CD4-positive, alpha-beta T cell treated with Interferon alpha-2 for 1 hour (primary cell): ENCODE results near the gene RALGPS1.

Experiments used
- DNase-seq, 2 donors: peaks; one replicate each; pipeline ENCODE4 v3.0.0-alpha.2; 2020 to 2022

RALGPS1 gene

DNA sequence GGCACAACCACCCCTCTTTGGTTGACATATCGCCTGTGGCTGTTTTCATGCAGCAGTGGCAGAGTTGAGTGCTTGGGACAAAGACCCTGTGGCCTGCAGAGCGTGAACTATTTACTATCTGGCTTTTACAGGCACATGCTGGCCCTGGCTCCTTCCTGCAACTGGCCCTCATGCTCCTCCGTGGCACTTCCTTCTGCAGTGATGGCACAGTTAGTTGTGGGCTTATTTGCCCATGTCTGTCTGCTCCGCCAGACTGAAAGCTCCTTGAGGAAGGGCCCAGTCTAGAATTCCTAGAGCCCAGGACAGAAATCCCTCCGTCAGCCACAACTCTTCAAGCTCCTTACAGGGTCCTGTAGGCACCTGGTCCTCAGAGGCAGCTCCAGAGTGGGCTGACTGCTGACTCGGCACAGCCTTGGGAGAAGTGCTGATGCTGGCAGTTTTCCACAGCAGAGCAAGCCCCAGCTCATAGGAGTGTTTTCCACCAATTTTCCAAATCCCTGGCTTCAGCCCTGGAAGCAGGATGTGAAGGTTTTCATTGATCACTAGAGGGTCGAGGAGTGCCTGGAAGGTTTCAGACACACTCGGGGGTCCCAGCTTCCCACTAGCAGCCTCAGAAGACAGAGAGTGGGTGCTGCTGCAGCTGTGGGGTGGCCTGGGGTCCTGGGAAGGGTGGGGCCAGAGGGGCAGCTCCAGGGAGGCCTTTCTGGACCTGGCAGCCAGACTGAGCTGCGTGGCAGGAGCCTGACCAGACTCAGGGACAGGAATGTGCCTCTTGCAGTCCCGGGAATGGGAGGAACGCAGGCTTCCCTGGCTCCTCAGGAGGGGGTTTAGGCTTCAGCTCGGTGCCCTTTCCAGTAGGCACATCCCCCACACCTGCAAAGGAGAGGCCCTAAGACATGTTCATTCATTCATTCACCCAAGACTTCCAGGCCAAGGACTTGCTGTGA lies 264.4 kb downstream of the RALGPS1 start:
- DNase-seq: no peak

DNA sequence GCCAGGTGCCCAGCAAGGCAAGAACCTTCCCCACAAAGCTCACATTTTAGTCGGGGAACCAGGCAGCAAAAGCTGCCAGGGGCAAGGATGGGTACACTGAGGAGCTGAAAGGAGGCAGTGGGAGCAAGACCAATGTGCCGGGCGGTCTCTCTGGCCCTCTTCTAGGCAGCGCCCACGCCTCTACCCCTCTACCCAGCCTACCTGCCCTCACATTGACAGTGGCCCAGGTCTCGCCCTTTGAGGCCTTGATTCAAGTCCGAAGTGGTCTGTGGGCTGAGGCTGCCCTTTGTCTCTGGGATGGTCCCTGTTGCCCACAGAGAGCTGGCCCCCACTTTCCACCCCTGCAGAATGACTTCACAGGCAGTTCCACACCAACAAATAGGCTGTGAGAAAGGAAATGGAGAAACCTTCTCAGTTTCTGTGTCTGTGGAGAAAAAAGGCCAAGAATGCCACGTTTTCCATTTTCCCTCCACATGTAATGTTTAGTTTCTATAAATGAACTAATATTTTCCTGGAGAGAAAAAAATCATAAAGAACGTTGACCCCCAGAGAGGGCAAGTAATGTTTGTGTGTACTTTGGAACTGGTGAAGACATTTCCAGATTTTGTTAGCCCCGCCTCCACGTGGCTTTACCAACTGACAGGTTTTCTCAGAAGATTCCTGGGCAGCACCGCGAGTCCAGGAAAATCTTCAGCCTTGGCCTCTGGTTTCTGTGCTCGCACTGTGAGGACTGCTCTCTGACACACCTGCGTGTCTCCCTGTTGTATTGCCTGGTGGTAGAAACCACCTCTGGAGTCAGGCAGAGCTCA lies 265.3 kb downstream of the RALGPS1 start:
- DNase-seq: no peak

DNA sequence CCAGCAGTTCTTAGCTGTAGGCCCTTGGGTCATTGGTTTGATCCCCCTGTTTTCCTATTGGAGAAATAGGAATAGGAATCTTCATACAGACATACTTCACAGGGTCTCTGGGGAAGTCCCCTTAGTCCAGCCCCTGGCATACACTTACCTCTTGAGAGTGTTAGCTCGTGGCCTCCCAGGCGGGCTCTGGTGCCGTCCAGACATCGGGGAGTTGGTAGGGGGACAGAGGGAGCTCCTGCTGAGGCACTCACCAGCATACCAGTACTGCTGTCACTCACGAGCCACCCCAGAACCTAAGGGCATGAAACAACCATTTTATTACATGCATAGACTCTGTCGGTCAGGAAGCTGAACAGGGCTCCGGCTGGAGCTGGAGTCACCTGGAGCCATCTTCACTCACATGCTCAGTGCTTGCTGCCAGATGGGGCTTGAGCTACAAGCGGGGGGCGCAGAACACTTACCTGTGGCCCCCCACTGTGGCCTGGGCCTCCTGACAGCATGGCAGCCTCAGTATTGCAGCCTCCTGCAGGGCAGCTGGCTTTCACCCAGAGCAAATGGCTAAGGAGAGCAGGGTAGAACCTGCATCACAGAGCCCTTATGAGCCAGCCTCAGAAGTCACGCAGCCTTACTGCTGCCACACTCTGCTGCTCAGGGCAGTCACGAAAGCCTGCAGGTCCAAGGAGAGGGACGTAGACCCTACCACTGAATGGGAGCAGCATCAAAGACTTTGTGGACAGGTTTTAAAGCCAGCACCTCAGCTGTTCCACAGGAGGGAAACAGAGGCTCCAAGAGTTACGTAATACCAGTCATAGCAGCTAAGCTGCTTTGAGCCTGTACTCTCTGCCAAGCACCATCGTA lies 266.1 kb downstream of the RALGPS1 start:
- no peak for DNase-seq

DNA sequence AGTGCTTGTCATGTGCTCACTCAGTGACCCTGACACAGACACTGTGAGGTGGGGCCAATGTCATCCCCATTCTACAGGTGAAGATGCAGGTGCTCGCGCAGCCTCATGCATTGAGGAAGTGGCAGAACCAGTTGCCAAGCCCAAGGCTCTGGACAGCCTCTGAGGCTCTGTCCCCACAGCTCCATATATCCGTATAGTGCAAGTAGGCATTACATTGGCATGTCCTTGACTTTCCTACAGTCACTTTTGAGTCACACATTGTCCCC lies 266.7 kb downstream of the RALGPS1 start:
- DNase-seq: no peak

DNA sequence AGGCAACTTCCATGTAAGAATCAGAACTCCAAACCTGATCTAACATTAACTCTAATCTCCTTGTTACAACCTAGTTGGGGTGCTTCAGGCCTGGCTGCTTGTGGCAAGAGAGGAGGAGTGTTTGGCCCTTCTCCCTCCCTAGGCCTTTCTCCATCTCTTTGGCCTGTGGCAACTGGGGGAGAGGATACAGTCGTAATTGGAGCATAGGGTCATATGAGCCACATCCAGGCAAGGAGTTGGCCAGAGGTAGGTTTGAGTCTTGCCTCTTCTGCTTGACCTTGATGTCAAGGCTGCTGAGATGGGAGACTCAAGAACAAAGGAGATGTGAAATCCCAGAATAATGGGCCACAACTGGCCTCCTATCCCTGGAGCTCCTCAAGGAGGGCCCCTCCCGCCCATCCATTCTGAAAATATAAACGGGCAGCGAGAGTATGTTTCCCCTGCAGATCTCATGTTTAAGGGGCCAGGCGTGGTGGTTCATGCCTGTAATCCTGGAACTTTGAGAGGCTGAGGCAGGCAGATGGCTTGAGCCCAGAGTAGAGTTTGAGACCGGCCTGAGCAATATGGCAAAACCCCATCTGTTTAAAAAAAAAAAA lies 267.1 kb downstream of the RALGPS1 start:
- DNase-seq: no peak

DNA sequence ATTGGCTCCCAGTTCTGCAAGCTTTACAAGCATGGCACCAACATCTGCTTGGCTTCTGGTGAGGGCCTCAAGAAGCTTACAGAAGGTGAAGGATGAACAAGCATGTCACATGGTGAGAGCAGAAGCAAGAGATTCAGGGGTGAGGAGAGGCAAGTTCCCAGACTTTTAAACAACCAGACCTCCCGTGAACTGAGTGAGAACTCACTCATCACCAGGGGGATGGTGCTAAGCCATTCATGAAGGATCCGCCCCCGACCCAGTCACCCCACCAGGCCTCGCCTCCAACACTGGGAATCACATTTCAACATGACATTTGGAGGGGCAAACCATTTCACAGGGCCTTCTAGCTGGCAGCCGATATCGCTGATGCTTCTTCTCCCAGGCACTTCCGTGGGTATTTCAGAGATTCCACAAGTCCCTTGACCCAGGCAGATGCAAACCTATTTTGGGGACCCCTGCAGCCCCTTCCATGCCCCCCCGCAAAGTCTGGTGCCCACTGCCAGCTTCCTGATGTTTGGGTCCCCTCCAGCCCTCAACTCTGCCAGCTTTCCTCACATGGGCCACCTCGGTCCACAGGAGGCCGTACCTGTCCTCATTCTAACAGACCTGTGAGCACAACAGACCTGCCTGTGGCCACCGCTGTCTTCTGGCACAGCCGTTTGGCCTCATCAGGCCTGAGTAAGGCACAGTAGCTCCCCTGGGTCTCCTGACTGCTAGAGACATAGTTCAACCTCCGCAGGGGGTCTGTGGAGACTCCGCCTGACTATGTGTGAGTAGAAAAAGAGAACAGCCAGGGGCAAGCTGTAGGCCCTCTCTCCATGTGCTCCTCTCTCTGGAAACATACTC lies 268.5 kb downstream of the RALGPS1 start:
- no peak for DNase-seq

DNA sequence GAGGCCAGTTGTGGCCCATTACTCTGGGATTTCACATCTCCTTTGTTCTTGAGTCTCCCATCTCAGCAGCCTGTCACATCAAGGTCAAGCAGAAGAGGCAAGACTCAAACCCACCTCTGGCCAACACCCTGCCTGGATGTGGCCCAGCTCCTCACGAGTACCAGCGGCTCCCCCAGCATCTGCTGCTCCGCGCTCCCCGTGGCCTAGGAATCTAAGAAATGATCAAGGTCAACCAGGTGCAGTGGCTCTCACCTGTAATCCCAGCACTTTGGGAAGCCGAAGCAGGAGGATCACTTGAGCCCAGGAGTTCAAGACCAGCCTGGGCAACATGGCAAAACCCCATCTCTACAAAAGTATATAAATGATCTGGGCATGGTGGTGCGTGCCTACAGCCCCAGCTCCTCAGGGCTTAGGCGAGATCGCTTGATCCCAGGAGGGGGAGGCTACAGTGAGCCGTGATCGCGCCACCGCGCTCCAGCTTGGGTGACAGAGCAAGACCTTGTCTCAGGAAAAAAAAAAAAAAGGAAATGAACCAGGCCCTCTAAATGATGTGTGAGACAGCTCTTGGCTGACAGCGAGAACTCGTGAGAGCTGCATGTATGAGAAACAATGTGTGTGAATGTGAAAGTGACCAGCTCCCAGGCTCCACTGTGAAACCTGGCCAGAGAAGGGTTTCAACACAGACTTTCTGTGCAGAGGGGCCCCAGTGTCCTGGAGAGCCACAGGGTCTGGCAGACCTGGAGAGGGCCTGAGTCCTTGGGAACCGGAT lies 269.4 kb downstream of the RALGPS1 start:
- DNase-seq: no peak

DNA sequence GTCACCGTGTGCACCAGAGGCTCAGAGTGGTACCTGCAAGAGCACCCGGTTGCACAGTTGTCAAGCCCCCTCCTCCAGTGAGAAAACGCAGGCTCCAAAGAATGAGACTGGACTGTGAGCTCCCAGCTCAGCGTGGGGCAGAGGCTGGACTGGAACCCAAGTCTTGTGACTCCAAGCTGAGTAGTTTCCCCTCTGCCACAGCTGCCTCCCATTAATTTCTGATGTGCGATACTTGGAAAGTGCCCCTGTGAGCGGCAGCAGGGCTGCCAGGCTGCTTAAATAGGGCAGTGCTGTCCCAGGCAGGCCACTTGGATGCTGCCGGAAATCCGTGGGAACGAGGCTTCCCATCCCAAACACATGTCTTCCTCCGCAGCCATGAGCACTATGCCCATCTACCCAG lies 270.1 kb downstream of the RALGPS1 start:
- DNase-seq: no peak

DNA sequence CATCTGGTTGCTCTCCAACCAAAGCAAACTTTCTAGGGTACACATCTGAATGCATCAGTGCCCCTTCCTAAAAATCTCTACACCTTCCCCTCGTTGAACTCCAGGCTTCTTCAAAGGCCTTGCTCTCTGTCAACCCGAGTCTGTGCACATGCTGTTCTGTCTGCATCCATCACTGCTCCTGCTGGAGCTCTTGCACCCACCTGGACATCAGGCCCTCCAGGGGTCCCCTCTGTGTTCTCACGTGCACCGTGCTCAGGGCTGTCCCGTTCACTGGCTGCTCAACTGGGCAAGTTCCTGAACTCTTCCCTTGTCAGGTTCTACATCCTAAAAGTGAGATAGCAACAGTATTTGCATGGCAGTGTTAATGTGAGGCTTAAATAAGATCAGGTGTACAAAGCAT lies 270.6 kb downstream of the RALGPS1 start:
- DNase-seq: no peak

DNA sequence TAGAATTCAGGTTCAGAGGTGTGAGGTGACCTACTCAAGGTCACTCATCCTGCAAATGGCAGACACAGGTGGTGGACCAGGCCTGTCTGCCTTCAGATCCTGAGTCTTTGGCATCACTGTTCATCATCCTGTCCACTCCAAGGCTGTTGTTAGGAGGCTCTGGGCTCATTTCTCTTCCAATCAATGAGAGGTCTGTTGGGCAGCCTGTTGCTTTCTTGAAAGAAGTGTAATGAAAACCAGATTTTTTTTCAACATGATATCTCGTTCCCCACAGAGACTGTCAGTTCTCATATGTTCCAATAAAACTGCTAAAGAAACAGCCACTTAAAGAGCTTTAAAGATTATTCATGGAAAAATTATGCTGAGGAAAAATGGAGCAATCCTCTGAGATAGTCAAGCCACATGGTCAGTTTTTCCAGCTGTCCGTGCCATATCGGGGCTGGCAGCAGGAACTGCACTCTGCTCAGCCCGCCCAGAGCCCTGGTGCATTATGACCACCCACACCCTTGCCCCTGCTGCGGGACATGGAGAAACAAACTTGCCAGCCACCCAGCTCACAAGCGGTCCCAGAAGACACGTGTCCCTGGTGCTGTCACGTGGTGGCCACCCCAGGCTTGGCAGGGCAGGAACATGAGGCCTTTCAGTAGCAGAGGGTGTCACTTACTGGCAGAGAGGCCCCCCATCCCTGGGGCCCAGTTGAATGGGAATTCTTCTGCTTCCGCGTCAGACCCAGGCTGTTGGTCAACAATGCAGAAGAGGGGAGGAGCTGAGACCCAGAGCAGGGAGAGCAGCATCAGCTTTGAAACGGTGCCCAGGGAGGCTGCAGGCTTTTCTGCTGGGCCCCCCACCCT lies 271.6 kb downstream of the RALGPS1 start:
- DNase-seq: no peak

DNA sequence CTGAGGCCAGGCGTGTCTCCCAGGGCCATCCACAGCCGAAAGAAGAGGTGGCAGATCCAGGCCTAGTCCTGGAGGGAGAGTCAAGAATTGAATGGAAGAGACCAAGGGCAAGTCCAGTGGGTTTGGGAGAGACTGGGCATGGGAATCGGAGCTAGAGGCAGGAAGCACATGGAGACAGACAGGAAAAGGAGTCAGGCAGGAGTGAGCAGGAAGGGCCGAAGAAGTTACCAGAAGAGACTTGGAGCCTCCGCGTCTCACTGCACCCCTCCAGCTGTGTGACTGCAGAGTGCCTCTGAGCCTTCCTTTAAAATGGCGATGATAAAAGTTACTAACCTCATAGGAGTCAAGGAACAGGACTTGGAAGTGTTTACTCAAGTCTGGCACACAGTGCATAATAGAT lies 272.2 kb downstream of the RALGPS1 start:
- no peak for DNase-seq

DNA sequence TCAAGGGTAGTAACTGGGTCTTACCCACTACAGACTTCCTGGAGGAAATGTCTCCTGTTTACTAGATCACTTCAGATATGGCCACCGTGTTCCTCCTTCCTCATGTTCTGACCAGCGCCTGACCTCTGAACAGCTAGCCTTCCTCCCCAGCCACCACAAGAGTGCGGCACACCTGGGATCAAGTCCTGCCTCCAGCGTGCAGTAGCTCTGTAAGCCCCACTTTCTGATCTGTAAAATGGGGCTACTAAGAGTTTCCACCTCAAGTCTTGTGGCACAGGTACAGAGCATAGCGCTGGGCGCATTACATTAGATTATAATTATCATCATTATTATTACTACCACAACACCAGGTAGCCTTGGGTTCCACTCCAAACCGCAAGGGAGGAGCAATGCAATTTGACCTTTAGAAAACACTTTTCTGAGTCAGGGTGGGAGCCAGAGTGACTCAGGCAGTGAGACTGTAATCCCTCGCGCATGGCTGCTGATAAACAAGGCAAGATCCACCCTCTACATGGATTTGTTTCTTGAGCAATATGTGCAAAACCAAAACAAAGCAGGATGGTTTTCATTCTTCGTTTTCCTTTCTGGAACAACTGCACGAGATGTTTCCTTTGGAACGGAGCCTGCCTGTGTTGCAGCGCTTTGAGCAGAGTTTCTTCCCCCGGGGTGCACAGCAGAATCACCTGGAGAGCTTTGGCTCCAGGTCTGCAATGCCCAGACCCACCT lies 272.8 kb downstream of the RALGPS1 start:
- DNase-seq: no peak

DNA sequence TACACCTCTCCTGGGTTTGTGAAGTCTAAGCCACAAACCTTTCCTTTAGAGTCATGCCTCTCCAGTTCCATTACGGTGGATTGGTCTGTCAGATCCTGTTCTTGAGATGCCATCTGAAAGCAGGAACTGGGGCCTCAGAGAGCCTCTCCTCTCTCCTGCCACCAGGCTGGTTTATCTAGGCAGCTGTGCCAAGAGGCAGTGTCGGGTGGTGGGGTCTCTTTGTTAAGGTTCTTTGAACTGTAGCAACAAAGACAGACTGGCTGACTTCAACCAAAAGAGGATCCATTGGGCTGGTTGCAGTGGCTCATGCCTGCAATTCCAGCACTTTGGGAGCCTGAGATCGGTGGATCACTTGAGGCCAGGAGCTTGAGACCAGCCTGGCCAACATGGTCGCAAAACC lies 273.8 kb downstream of the RALGPS1 start:
- no peak for DNase-seq

DNA sequence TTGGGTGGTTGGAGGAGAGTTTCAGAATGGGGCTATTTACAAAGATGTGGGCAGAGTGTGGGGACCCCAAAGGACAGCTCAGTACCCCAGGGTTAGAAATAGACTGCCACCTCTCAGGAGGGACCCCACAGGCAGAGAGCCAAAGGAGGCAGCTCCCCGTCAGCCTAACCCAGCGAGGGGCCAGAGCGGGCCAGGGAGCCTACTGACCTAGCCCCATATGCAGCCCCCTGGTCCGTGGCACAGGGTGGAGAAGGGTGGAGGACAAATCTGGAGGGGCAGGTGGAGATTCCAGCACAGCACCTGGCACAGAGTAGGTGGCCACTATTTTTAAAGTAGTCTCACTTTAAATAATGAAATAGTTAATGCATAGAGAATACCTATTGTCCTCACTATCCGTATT lies 275.0 kb downstream of the RALGPS1 start:
- no peak for DNase-seq

DNA sequence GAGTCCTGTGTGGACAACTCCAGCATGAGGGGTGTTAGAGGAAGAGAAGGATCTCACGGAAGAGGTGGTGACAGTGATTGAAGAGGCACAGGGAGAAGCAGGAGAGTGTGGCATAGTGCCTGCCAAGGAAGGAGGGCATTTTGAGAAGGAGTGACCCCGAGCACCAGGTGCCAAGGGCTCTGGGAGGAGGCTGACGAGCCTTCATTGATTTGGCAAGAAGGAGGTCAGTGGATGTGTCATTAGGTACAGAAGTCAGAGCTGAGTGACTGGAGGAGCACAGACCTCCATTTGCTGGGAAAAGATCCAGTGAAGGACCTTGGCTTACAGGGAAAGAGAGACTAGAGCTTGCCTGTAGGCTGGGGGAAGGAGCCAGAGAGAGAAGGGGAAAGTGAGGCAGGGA lies 278.2 kb downstream of the RALGPS1 start:
- DNase-seq: no peak

DNA sequence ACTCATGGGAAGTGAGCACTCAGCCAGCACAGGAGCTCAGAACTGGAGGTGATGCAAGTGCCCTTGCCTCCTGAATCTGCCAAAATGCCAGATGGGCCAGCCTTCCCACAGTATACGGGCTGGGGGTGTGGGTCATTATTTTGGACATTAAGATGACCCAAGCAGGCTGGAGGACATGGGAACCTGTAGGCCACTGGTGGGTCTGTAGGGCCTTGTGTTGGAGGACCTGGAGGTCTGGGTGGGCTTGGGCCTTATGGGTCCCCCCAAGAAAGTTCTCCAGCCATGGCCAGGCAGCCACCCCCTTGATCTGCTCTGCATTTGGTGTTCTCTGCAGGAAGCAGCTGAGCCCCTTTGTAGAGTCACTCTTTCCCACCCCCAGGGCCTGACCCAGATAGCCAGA lies 278.9 kb downstream of the RALGPS1 start:
- no peak for DNase-seq

DNA sequence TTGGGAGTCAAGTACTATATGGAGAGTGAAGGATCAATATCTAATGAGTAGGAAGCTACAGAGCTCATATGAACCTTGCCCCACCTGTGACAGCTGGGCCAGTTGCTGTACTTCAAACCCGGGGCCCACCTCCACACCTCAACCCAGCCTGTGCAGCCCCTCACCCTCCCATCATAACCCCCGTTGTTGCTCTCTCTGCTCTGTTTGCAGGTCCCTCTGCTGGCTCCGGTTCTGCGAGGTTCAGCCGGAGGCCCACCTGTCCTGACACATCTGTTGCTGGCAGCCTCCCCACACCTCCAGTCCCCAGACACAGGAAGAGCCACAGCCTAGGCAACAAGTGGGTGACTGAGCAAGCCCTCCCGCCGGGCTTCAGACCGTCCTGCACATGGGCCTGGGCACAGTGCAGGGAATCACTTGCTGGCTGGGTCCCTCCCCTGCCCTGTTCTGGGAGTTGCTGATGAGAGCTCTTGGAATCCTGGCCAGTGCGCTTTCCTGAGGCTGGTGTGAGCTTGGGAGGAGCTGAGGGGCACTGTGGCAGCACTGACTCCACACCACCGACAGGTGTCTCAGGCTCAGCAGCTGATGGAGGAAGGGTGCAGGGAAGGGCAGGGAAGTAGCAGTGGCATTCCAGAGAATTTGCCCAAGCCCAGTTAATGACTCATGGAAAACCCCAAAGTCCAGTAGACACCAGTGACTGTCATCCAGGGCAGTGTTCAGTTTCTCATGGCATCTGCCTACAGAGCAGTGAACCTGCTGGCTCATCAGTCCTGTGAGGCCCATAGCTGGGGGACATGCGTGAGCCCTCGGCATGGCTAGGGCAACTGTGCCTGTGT lies 280.5 kb downstream of the RALGPS1 start:
- no peak for DNase-seq
